Caco-2 (cell line): ENCODE measurements around the gene DKK2. TPM values are rescaled to one million over a fixed set of nuclear protein-coding genes. Genes with fewer than 3 reads are reported as not detected.

ENCODE experiments used
- BruUV-seq: library from RNA; stranded (reverse); fragments of 400-500 nt; replicated peaks from 2 replicates; lab custom pipeline; 2021; lab: Mats Ljungman, UMichigan
- CTCF ChIA-PET: fragments of 300-600 bp; sonication (Branson Sonifier 250); formaldehyde crosslinking; loops from one replicate; lab custom pipeline; 2022; ENCODE audit warnings: antibody characterized with exemption; lab: Charles Lee
- POLR2A ChIA-PET: fragments of 300-600 bp; sonication (Branson Sonifier 250); formaldehyde crosslinking; loops from one replicate; lab custom pipeline; 2022; ENCODE audit warnings: antibody characterized with exemption; lab: Charles Lee
- DNase-seq, 2 experiments: peaks; one replicate each; pipeline versions ENCODE4 v3.0.0 to v3.0.0-alpha.2; 2020 to 2022
- H3K27me3 ChIP-seq: replicated peaks from 2 replicates; pipeline ENCODE4 v1.6.0; 2011; ENCODE audit warnings: low read length; ENCODE audit not compliant: control insufficient read depth, insufficient read depth
- H3K36me3 ChIP-seq: 2 replicates; pipeline ENCODE4 v1.5.1; 2011; ENCODE audit warnings: low read length; ENCODE audit not compliant: control insufficient read depth, insufficient read depth
- H3K4me1 ChIP-seq: fragments of 250-450 bp; sonication (Bioruptor Pico); 2 replicates; pipeline ENCODE4 v1.5.1; 2020; ENCODE audit warnings: mild to moderate bottlenecking
- H3K4me3 ChIP-seq: 2 replicates; pipeline ENCODE4 v1.5.1; 2011; ENCODE audit warnings: low read depth, mild to moderate bottlenecking, control low read depth, low read length
- H3K9me3 ChIP-seq: fragments of 250-450 bp; sonication (Bioruptor Pico); 2 replicates; pipeline ENCODE4 v1.5.1; 2020; ENCODE audit warnings: mild to moderate bottlenecking, moderate library complexity
- H3K27ac Mint-ChIP-seq: one replicate; pipeline ENCODE4 v1.8.0; 2022; ENCODE audit warnings: mixed read lengths; ENCODE audit not compliant: unreplicated experiment
- H3K27me3 Mint-ChIP-seq: one replicate; pipeline ENCODE4 v1.8.0; 2022; ENCODE audit warnings: mixed read lengths; ENCODE audit not compliant: insufficient read depth, unreplicated experiment
- H3K36me3 Mint-ChIP-seq: one replicate; pipeline ENCODE4 v1.8.0; 2022; ENCODE audit warnings: mild to moderate bottlenecking, mixed read lengths; ENCODE audit not compliant: insufficient read depth, unreplicated experiment
- H3K4me1 Mint-ChIP-seq: one replicate; pipeline ENCODE4 v1.8.0; 2022; ENCODE audit warnings: low read depth, mixed read lengths; ENCODE audit not compliant: unreplicated experiment
- H3K4me3 Mint-ChIP-seq: one replicate; pipeline ENCODE4 v1.8.0; 2022; ENCODE audit warnings: mild to moderate bottlenecking, moderate library complexity, mixed read lengths; ENCODE audit not compliant: unreplicated experiment
- H3K9me3 Mint-ChIP-seq: one replicate; pipeline ENCODE4 v1.8.0; 2022; ENCODE audit warnings: mixed read lengths; ENCODE audit not compliant: unreplicated experiment
- intact Hi-C: fragments of 100-400 bp; cut with micrococcal nuclease; formaldehyde crosslinking; loops from one replicate; pipeline ENCODE4 v1.10.0; 2022; ENCODE audit not compliant: unreplicated experiment
- total RNA-seq: library from RNA; stranded (reverse); gene quantifications from 2 replicates; pipeline ENCODE4 v1.2.3, GENCODE V29; 2022
- TF ChIP-seq, protein P1 (sequence below), 2 experiments: fragments of 200-600 bp in 1 of 2; IDR thresholded peaks; 1 replicate in 1 of 2; 2 replicates in 1 of 2; pipeline versions ENCODE4 v1.5.1 to v1.8.0; 2011 to 2022; ENCODE audit warnings: antibody characterized with exemption in 1 of 2, control low read depth in 1 of 2, inconsistent platforms in 1 of 2, low read depth in 1 of 2, low read length in 1 of 2, mild to moderate bottlenecking in 1 of 2, moderate library complexity in 1 of 2; ENCODE audit not compliant: insufficient read depth in 1 of 2, severe bottlenecking in 1 of 2, unreplicated experiment in 1 of 2

The DKK2 gene
- total RNA-seq, 1 experiment from 2014 or later = not detected

DNA sequence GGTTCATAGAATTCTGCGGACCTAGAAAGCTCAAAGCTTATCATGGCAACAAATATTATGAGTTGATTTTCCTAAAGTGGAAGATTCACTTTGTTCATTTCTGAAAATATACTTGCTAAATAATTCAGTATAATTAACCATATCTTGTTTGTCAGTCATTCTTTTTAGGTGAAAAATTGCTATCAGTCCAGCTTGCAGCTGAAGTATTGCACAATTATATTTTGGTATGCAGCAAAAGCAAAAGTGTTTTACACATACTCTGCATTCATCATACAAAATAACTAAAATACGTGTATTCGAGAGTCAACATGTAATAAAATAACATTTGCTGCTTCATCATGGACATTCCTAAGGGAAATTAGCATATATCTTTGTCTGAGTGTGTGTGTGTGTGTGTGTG, 24.8 kb downstream of the DKK2 start:
- CTCF ChIA-PET = no interaction called here
- H3K36me3 Mint-ChIP-seq = no peaks in the 10 kb centered on the region
- H3K9me3 ChIP-seq = no peaks in the 10 kb centered on the region
- peaks cover 3% of the 10 kb centered on the region for H3K27me3 Mint-ChIP-seq
- DNase-seq = no peak
- TF ChIP-seq, protein P1, sequence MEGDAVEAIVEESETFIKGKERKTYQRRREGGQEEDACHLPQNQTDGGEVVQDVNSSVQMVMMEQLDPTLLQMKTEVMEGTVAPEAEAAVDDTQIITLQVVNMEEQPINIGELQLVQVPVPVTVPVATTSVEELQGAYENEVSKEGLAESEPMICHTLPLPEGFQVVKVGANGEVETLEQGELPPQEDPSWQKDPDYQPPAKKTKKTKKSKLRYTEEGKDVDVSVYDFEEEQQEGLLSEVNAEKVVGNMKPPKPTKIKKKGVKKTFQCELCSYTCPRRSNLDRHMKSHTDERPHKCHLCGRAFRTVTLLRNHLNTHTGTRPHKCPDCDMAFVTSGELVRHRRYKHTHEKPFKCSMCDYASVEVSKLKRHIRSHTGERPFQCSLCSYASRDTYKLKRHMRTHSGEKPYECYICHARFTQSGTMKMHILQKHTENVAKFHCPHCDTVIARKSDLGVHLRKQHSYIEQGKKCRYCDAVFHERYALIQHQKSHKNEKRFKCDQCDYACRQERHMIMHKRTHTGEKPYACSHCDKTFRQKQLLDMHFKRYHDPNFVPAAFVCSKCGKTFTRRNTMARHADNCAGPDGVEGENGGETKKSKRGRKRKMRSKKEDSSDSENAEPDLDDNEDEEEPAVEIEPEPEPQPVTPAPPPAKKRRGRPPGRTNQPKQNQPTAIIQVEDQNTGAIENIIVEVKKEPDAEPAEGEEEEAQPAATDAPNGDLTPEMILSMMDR (IDR thresholded peaks at IDR 0.05; ENCODE audit: insufficient read depth in 1 of 2, low read depth in 1 of 2, low read length in 1 of 2, severe bottlenecking in 1 of 2, unreplicated experiment in 1 of 2) = no peak
- intact Hi-C loops = no loop called here
- H3K27ac Mint-ChIP-seq = no peak overlapping the region
- H3K4me3 ChIP-seq = no peak overlapping the region
- POLR2A ChIA-PET = no interaction called here
- no peaks in the 10 kb centered on the region for H3K9me3 Mint-ChIP-seq
- BruUV-seq = no TSS peak
- no peaks in the 10 kb centered on the region for H3K4me1 ChIP-seq
- H3K4me1 Mint-ChIP-seq = no peaks in the 10 kb centered on the region
- no peaks in the 10 kb centered on the region for H3K36me3 ChIP-seq
- no peaks in the 10 kb centered on the region for H3K27me3 ChIP-seq
- H3K4me3 Mint-ChIP-seq = no peak overlapping the region

DNA sequence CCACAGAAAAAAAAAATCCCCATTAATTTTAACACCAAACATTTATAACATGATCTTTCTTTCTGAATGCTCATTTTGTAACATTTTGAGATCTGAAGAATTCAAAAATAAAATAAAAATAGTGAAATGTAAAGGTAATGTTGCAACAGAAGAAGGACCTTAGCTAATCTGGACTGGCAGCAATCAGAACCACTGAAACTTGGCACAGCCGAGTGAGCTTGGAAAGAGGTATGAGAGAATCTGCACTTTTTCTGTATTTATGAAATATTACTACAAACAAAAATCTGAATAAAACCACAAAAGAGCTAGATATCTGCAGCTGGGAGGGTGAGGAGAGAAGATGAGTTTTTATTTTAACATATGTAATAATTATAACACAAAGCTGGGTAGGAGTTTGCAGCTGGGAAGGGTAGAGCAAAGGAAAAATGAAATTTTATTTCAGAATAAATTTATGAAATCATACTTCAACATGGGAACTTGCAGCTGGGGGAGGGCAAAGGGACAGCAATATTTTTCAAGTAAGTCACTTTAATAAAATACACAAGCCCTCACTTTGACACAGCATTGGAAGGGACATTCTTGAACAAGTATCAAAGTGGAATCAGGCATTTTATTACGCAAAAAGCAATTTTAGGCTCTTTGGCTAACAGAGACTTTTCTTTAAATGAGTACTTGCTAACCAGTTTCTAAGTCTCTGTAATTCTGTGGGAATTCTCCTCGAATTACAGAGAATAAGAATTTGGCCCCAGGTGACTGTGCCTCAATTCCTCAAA, 26.7 kb downstream of the DKK2 start:
- no peak overlapping the region for H3K4me3 Mint-ChIP-seq
- H3K27ac Mint-ChIP-seq = no peak overlapping the region
- Histone ChIP-seq H3K27me3 (no peaks in the 10 kb centered on the region), H3K36me3 (no peaks in the 10 kb centered on the region), H3K4me3 (no peak overlapping the region), H3K9me3 (no peaks in the 10 kb centered on the region), H3K4me1 (no peaks in the 10 kb centered on the region)
- no peaks in the 10 kb centered on the region for H3K36me3 Mint-ChIP-seq
- DNase-seq = no peak
- H3K27me3 Mint-ChIP-seq = peaks cover 7% of the 10 kb centered on the region
- CTCF ChIA-PET = no interaction called here
- intact Hi-C loops = no loop called here
- H3K9me3 Mint-ChIP-seq = no peaks in the 10 kb centered on the region
- POLR2A ChIA-PET = no interaction called here
- TF ChIP-seq, protein P1 (IDR thresholded peaks at IDR 0.05; ENCODE audit: insufficient read depth in 1 of 2, low read depth in 1 of 2, low read length in 1 of 2, severe bottlenecking in 1 of 2, unreplicated experiment in 1 of 2) = no peak
- H3K4me1 Mint-ChIP-seq = no peaks in the 10 kb centered on the region
- BruUV-seq = no TSS peak

DNA sequence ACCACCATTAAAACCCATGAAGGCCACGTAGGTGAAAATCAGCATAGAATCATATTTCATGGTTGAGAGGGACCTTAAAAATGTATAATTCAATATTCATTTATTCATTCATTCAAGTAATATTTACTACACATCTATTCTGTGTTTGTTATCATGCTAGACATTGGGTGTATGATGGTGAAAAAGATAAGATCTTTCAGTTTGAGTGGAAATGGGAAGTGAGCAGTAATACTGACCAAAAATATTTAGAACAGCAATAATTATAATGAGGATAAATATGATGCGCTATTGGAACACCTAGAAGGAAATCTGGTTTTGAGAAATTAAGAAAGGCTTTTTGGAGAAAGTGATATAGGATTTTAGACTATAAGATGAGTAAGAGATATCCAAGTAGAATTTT, 28.0 kb downstream of the DKK2 start:
- Histone ChIP-seq H3K36me3 (no peaks in the 10 kb centered on the region), H3K9me3 (no peaks in the 10 kb centered on the region), H3K4me3 (no peak overlapping the region), H3K27me3 (no peaks in the 10 kb centered on the region), H3K4me1 (no peaks in the 10 kb centered on the region)
- Mint-ChIP-seq H3K27me3 (peaks cover 7% of the 10 kb centered on the region), H3K36me3 (no peaks in the 10 kb centered on the region), H3K9me3 (no peaks in the 10 kb centered on the region), H3K27ac (no peak overlapping the region), H3K4me1 (no peaks in the 10 kb centered on the region), H3K4me3 (no peak overlapping the region)
- DNase-seq = no peak
- ChIA-PET CTCF (no interaction called here), POLR2A (no interaction called here)
- no TSS peak for BruUV-seq
- intact Hi-C loops = no loop called here
- TF ChIP-seq, protein P1 (IDR thresholded peaks at IDR 0.05; ENCODE audit: insufficient read depth in 1 of 2, low read depth in 1 of 2, low read length in 1 of 2, severe bottlenecking in 1 of 2, unreplicated experiment in 1 of 2) = no peak
